ENCODE measurements around the gene TDRD3. TPM values are rescaled to one million over a fixed set of nuclear protein-coding genes. Genes with fewer than 3 reads are reported as not detected.

The TDRD3 gene
- total RNA-seq, 1 experiment from 2014 or later, result 21.4 TPM

- H3K4me1 Mint-ChIP-seq (ENCODE audit: insufficient read depth, unreplicated experiment), result peaks cover 13% of the 10 kb centered on the region
- intact Hi-C loops (cut with micrococcal nuclease), result no loop called here
- DNase-seq (ENCODE audit: unreplicated experiment), result no peak
- peaks cover 25% of the 10 kb centered on the region for H3K27me3 Mint-ChIP-seq (ENCODE audit: insufficient read depth, unreplicated experiment)
- no peak overlapping the region for H3K4me3 Mint-ChIP-seq (ENCODE audit: unreplicated experiment)
- BruUV-seq (replicated peaks), result no TSS peak
- no peaks in the 10 kb centered on the region for H3K36me3 Mint-ChIP-seq (ENCODE audit: insufficient read depth, unreplicated experiment)
- CTCF ChIA-PET, result interaction anchor here (0.6 kb wide), 1 partner anchor 446 kb away, joined by 3 read pairs; no protein-coding TSS in a partner anchor
- TF ChIP-seq, protein P1, sequence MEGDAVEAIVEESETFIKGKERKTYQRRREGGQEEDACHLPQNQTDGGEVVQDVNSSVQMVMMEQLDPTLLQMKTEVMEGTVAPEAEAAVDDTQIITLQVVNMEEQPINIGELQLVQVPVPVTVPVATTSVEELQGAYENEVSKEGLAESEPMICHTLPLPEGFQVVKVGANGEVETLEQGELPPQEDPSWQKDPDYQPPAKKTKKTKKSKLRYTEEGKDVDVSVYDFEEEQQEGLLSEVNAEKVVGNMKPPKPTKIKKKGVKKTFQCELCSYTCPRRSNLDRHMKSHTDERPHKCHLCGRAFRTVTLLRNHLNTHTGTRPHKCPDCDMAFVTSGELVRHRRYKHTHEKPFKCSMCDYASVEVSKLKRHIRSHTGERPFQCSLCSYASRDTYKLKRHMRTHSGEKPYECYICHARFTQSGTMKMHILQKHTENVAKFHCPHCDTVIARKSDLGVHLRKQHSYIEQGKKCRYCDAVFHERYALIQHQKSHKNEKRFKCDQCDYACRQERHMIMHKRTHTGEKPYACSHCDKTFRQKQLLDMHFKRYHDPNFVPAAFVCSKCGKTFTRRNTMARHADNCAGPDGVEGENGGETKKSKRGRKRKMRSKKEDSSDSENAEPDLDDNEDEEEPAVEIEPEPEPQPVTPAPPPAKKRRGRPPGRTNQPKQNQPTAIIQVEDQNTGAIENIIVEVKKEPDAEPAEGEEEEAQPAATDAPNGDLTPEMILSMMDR (IDR thresholded peaks at IDR 0.05; ENCODE audit: unreplicated experiment), result no peak
- POLR2A ChIA-PET, result interaction anchor here (0.7 to 1.0 kb wide), 2 partner anchors 44 kb away, joined by 3 to 4 read pairs; no protein-coding TSS in a partner anchor
- no peak overlapping the region for H3K27ac Mint-ChIP-seq (ENCODE audit: low read depth, unreplicated experiment)
- H3K9me3 Mint-ChIP-seq (ENCODE audit: unreplicated experiment), result peaks cover 7% of the 10 kb centered on the region
Observed at GRCh38 chr13:60351855-60352615, 45.0 kb upstream of the TDRD3 start.

DNA sequence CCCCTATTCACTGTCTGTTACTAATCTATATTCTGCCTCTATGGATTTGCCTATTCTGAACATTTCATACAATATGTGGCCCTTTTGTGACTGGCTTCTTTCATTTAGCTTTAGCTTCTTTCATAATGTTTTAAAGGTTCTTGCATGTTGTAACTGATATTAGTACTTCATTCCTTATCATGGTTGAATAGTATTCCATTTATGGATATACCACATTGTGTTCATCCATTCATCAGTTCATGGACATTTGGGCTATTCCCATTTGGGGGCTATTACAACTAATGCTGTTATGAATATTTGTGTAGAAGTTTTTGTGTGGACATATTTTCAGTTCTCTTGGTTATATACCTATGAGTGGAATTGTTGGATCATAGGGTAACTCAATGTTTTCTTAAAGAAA, 44.4 kb upstream of the TDRD3 start:
- Mint-ChIP-seq H3K4me1 (ENCODE audit: insufficient read depth, unreplicated experiment) (peaks cover 13% of the 10 kb centered on the region), H3K4me3 (ENCODE audit: unreplicated experiment) (no peak overlapping the region), H3K36me3 (ENCODE audit: insufficient read depth, unreplicated experiment) (no peaks in the 10 kb centered on the region), H3K9me3 (ENCODE audit: unreplicated experiment) (peaks cover 7% of the 10 kb centered on the region), H3K27me3 (ENCODE audit: insufficient read depth, unreplicated experiment) (peaks cover 22% of the 10 kb centered on the region), H3K27ac (ENCODE audit: low read depth, unreplicated experiment) (no peak overlapping the region)
- intact Hi-C loops (cut with micrococcal nuclease), result no loop called here
- ChIA-PET CTCF (no interaction called here), POLR2A (interaction anchor here (0.7 kb wide), 1 partner anchor 44 kb away, joined by 3 read pairs; no protein-coding TSS in a partner anchor)
- TF ChIP-seq, protein P1 (IDR thresholded peaks at IDR 0.05; ENCODE audit: unreplicated experiment), result no peak
- no TSS peak for BruUV-seq (replicated peaks)
- DNase-seq (ENCODE audit: unreplicated experiment), result no peak

GRCh38 chr13:60355056-60355455, 42.0 kb upstream of the TDRD3 start:
- no peak overlapping the region for H3K27ac Mint-ChIP-seq (ENCODE audit: low read depth, unreplicated experiment)
- POLR2A ChIA-PET, result no interaction called here
- H3K4me1 Mint-ChIP-seq (ENCODE audit: insufficient read depth, unreplicated experiment), result peaks cover 13% of the 10 kb centered on the region
- BruUV-seq (replicated peaks), result no TSS peak
- no peak for DNase-seq (ENCODE audit: unreplicated experiment)
- H3K9me3 Mint-ChIP-seq (ENCODE audit: unreplicated experiment), result peaks cover 7% of the 10 kb centered on the region
- CTCF ChIA-PET, result interaction anchor here (0.7 to 1.7 kb wide), 3 partner anchors 14 to 904 kb away, joined by 3 to 4 read pairs (median 4); no protein-coding TSS in a partner anchor
- H3K4me3 Mint-ChIP-seq (ENCODE audit: unreplicated experiment), result no peak overlapping the region
- no peaks in the 10 kb centered on the region for H3K27me3 Mint-ChIP-seq (ENCODE audit: insufficient read depth, unreplicated experiment)
- TF ChIP-seq, protein P1 (IDR thresholded peaks at IDR 0.05; ENCODE audit: unreplicated experiment), result no peak
- no peaks in the 10 kb centered on the region for H3K36me3 Mint-ChIP-seq (ENCODE audit: insufficient read depth, unreplicated experiment)
- intact Hi-C loops (cut with micrococcal nuclease), result no loop called here

DNA sequence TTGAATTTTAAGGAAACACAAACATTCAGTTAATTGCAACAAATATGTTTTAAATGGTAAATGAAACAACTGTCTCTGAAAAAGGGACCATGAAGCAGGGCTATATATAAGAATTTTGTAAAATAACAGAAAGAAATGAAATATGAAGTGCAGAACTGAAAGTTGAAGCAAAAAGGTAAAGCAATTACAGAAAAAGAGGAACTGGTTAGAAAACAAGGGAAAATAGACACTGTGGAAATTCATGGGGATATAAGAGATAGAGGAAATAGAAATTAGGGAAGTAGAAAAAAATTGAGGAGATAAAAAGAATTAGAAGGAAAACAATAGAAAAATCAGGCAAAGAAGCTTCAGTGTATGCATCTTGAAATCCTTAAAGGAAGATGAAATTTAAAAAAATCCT, 40.0 kb upstream of the TDRD3 start:
- no TSS peak for BruUV-seq (replicated peaks)
- intact Hi-C loops (cut with micrococcal nuclease), result no loop called here

More for the DNA sequence above, 40.0 kb upstream of the TDRD3 start:
- Mint-ChIP-seq H3K4me3 (ENCODE audit: unreplicated experiment) (no peak overlapping the region), H3K9me3 (ENCODE audit: unreplicated experiment) (peaks cover 7% of the 10 kb centered on the region), H3K4me1 (ENCODE audit: insufficient read depth, unreplicated experiment) (no peaks in the 10 kb centered on the region), H3K27ac (ENCODE audit: low read depth, unreplicated experiment) (no peak overlapping the region), H3K36me3 (ENCODE audit: insufficient read depth, unreplicated experiment) (no peaks in the 10 kb centered on the region), H3K27me3 (ENCODE audit: insufficient read depth, unreplicated experiment) (peaks cover 10% of the 10 kb centered on the region)
- ChIA-PET POLR2A (no interaction called here), CTCF (no interaction called here)
- TF ChIP-seq, protein P1 (IDR thresholded peaks at IDR 0.05; ENCODE audit: unreplicated experiment), result no peak
- no peak for DNase-seq (ENCODE audit: unreplicated experiment)
